ENCODE results near the gene ST8SIA4.

DNA sequence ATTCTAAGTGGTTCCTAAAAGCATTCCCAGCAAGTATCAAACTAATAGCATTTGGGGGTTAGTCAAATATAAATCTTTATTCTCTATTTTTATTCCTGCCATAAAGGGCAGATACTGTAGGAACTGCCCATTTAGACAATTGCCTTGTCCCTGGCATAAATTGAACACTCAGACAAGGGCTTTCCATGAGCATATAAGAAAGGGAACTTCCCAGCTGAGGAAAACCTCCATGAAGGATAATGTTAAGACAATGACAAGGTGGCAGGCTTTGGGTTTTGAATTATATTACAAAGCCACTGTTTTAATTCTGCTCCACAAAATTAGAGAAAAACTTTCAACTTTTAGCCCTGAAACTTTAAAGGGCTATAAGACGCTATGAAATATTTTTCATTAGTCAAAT is 81.3 kb downstream of the ST8SIA4 start:
- no peak for TF ChIP-seq CTCF (IDR thresholded peaks at IDR 0.05)
- no peak for TF ChIP-seq POLR2A (IDR thresholded peaks at IDR 0.05)
